Stimulated activated CD8-positive, alpha-beta memory T cell treated with anti-CD3 and anti-CD28 coated beads, Interleukin-4, amount 100 ng/mL, for 24 hours (primary cell): Measurements from ENCODE around the gene TBX18.

ENCODE experiments used
- DNase-seq: peaks from one replicate; pipeline ENCODE4 v3.0.0-alpha.2; 2020; ENCODE audit warnings: low read depth

Gene TBX18

GRCh38 chr6:84671183-84671582, 93.2 kb downstream of the TBX18 start:
- DNase-seq, result no peak

- DNase-seq, result no peak
Observed at GRCh38 chr6:84669945-84670344, 94.5 kb downstream of the TBX18 start.

- no peak for DNase-seq
Observed at GRCh38 chr6:84667252-84668213, 96.9 kb downstream of the TBX18 start.

GRCh38 chr6:84665401-84665800, 99.0 kb downstream of the TBX18 start:
- no peak for DNase-seq

- DNase-seq, result no peak
Observed at GRCh38 chr6:84663866-84664265, 100.5 kb downstream of the TBX18 start.

- no peak for DNase-seq
Observed at GRCh38 chr6:84657486-84657885, 106.9 kb downstream of the TBX18 start.

- no peak for DNase-seq
Observed at GRCh38 chr6:84657025-84657424, 107.4 kb downstream of the TBX18 start.

GRCh38 chr6:84653027-84653551, 111.3 kb downstream of the TBX18 start:
- DNase-seq, result no peak

GRCh38 chr6:84652356-84653026, 111.9 kb downstream of the TBX18 start:
- DNase-seq, result no peak

GRCh38 chr6:84651583-84651982, 112.8 kb downstream of the TBX18 start:
- DNase-seq, result no peak

- DNase-seq, result no peak
Observed at GRCh38 chr6:84648444-84648843, 116.0 kb downstream of the TBX18 start.

GRCh38 chr6:84645563-84646266, 118.7 kb downstream of the TBX18 start:
- no peak for DNase-seq

GRCh38 chr6:84645000-84645399, 119.4 kb downstream of the TBX18 start:
- no peak for DNase-seq

- no peak for DNase-seq
Observed at GRCh38 chr6:84643778-84644177, 120.6 kb downstream of the TBX18 start.

GRCh38 chr6:84641076-84641475, 123.3 kb downstream of the TBX18 start:
- no peak for DNase-seq

GRCh38 chr6:84639396-84639795, 125.0 kb downstream of the TBX18 start:
- DNase-seq, result no peak

GRCh38 chr6:84638286-84638685, 126.1 kb downstream of the TBX18 start:
- no peak for DNase-seq
